ENCODE measurements around the gene NOXA1.
A peak's percentile ranks its signal among the peaks of the same experiment; 100 is the strongest.

Gene NOXA1

GRCh38 chr9:137415451-137415850 lies 7.7 kb upstream of the NOXA1 start:
- DNase-seq (ENCODE audit: low read depth), result no peak
- no peak overlapping the region for H3K4me3 ChIP-seq (ENCODE audit: low read length)

GRCh38 chr9:137416006-137416562 lies 7.1 kb upstream of the NOXA1 start:
- no peak for DNase-seq (ENCODE audit: low read depth)
- H3K4me3 ChIP-seq (ENCODE audit: low read length), result no peak overlapping the region
- TF ChIP-seq CTCF (conservative IDR thresholded peaks at IDR 0.05; ENCODE audit: low read depth, low read length), result no peak

More at GRCh38 chr9:137415451-137415850, 7.7 kb upstream of the NOXA1 start:
- TF ChIP-seq CTCF (conservative IDR thresholded peaks at IDR 0.05; ENCODE audit: low read depth, low read length), result no peak

GRCh38 chr9:137416563-137417151 lies 6.5 kb upstream of the NOXA1 start:
- no peak for DNase-seq (ENCODE audit: low read depth)
- TF ChIP-seq CTCF (conservative IDR thresholded peaks at IDR 0.05; ENCODE audit: low read depth, low read length), result no peak
- no peak overlapping the region for H3K4me3 ChIP-seq (ENCODE audit: low read length)

GRCh38 chr9:137417161-137418021 lies 5.8 kb upstream of the NOXA1 start:
- TF ChIP-seq CTCF (conservative IDR thresholded peaks at IDR 0.05; ENCODE audit: low read depth, low read length), result no peak
- DNase-seq (ENCODE audit: low read depth), result no peak
- H3K4me3 ChIP-seq (ENCODE audit: low read length), result peak overlapping the region; percentile 18

GRCh38 chr9:137421838-137422603 lies 1.2 kb upstream of the NOXA1 start:
- H3K4me3 ChIP-seq (ENCODE audit: low read length), result peak overlapping the region; percentile 78
- no peak for DNase-seq (ENCODE audit: low read depth)
- TF ChIP-seq CTCF (conservative IDR thresholded peaks at IDR 0.05; ENCODE audit: low read depth, low read length), result no peak

GRCh38 chr9:137423514-137424291 lies 510 bp downstream of the NOXA1 start:
- no peak for TF ChIP-seq CTCF (conservative IDR thresholded peaks at IDR 0.05; ENCODE audit: low read depth, low read length)
- peak overlapping the region; percentile 40 for H3K4me3 ChIP-seq (ENCODE audit: low read length)
- DNase-seq (ENCODE audit: low read depth), result no peak
